GM23338 (cell line): ENCODE measurements around the gene CTU1. TPM values are rescaled to one million over a fixed set of nuclear protein-coding genes. Genes with fewer than 3 reads are reported as not detected.

Experiments used
- ATAC-seq: fragments of 200-7000 bp; cut with Tn5 transposase; 3 replicates; pipeline ENCODE4 v1.9.1; 2020
- DNase-seq: peaks from one replicate; pipeline ENCODE4 v3.0.0-alpha.2; 2015; ENCODE audit warnings: low spot score
- H2AFZ ChIP-seq: fragments of 200-600 bp; sonication (generic); 2 replicates; pipeline ENCODE4 v1.8.0; 2016; ENCODE audit warnings: antibody characterized with exemption, mild to moderate bottlenecking, moderate library complexity
- H3F3A ChIP-seq: fragments of 200-600 bp; sonication (generic); replicated peaks from 2 replicates; pipeline ENCODE4 v1.8.0; 2017; ENCODE audit warnings: antibody characterized with exemption, mixed run types, low read depth
- H3K27ac ChIP-seq: fragments of 200-600 bp; sonication (generic); 2 replicates; pipeline ENCODE4 v1.6.1; 2016; ENCODE audit warnings: low read depth
- H3K27me3 ChIP-seq: fragments of 200-600 bp; sonication (generic); 2 replicates; pipeline ENCODE4 v1.8.0; 2016; ENCODE audit warnings: mild to moderate bottlenecking, mixed run types, moderate library complexity; ENCODE audit not compliant: insufficient read depth
- H3K36me3 ChIP-seq: fragments of 200-600 bp; sonication (generic); 2 replicates; pipeline ENCODE4 v1.8.0; 2016; ENCODE audit warnings: mild to moderate bottlenecking; ENCODE audit not compliant: insufficient read depth
- H3K4me1 ChIP-seq: fragments of 200-600 bp; sonication (generic); 2 replicates; pipeline ENCODE4 v1.8.0; 2016; ENCODE audit warnings: mild to moderate bottlenecking, moderate library complexity; ENCODE audit not compliant: insufficient read depth
- H3K4me2 ChIP-seq: fragments of 200-600 bp; sonication (generic); 2 replicates; pipeline ENCODE4 v1.7.1; 2017; ENCODE audit warnings: mixed run types
- H3K4me3 ChIP-seq: fragments of 200-600 bp; sonication (generic); 2 replicates; pipeline ENCODE4 v1.6.1; 2016; ENCODE audit warnings: mixed run types
- H3K79me2 ChIP-seq: fragments of 200-600 bp; sonication (generic); replicated peaks from 2 replicates; pipeline ENCODE4 v1.8.0; 2017; ENCODE audit warnings: mild to moderate bottlenecking; ENCODE audit not compliant: insufficient read depth
- H3K9me2 ChIP-seq: fragments of 200-600 bp; sonication (generic); 2 replicates; pipeline ENCODE4 v1.8.0; 2017; ENCODE audit not compliant: insufficient read depth
- H4K20me1 ChIP-seq: fragments of 200-600 bp; sonication (generic); replicated peaks from 2 replicates; pipeline ENCODE4 v1.8.0; 2017; ENCODE audit warnings: mild to moderate bottlenecking; ENCODE audit not compliant: insufficient read depth
- H3K27ac Mint-ChIP-seq: 2 replicates; pipeline ENCODE4 v1.8.0; 2020; ENCODE audit warnings: inconsistent platforms, mild to moderate bottlenecking, moderate library complexity, mixed read lengths
- H3K27me3 Mint-ChIP-seq: 3 replicates; pipeline ENCODE4 v1.8.0; 2022; ENCODE audit warnings: low read depth, mild to moderate bottlenecking, moderate library complexity, mixed read lengths, inconsistent platforms; ENCODE audit not compliant: insufficient read depth, poor library complexity
- H3K36me3 Mint-ChIP-seq: 3 replicates; pipeline ENCODE4 v1.8.0; 2021; ENCODE audit warnings: low read depth, mild to moderate bottlenecking, inconsistent platforms, moderate library complexity, mixed read lengths
- H3K4me1 Mint-ChIP-seq: 3 replicates; pipeline ENCODE4 v1.8.0; 2020; ENCODE audit warnings: mild to moderate bottlenecking, inconsistent platforms, mixed read lengths
- H3K4me3 Mint-ChIP-seq: 3 replicates; pipeline ENCODE4 v1.8.0; 2021; ENCODE audit warnings: moderate library complexity, mild to moderate bottlenecking, inconsistent platforms, mixed read lengths
- H3K9me3 Mint-ChIP-seq: 3 replicates; pipeline ENCODE4 v1.8.0; 2020; ENCODE audit warnings: moderate library complexity, mild to moderate bottlenecking, inconsistent platforms, mixed read lengths
- CREB1 ChIP-seq: fragments of 250-450 bp; sonication (Bioruptor Pico); IDR thresholded peaks from 2 replicates; pipeline ENCODE4 v1.5.0; 2020; ENCODE audit warnings: low read depth, mild to moderate bottlenecking, moderate library complexity
- CTCF ChIP-seq, 2 experiments: fragments of 200-600 bp in 1 of 2; sonication (generic) in 1 of 2; conservative IDR thresholded peaks; 2 replicates each; pipeline versions ENCODE4 v1.5.1 to v1.6.1; 2016 to 2017; ENCODE audit warnings: antibody characterized with exemption in 2 of 2, low read depth in 2 of 2, mild to moderate bottlenecking in 2 of 2, moderate library complexity in 1 of 2
- ETS1 ChIP-seq: IDR thresholded peaks from 2 replicates; pipeline ENCODE4 v1.6.1; 2016; ENCODE audit warnings: antibody characterized with exemption
- EZH2 ChIP-seq: fragments of 200-600 bp; sonication (generic); IDR thresholded peaks from one replicate; pipeline ENCODE4 v1.8.0; 2017; ENCODE audit warnings: antibody characterized with exemption, mild to moderate bottlenecking, low read depth; ENCODE audit not compliant: unreplicated experiment
- EZH2phosphoT487 ChIP-seq: fragments of 200-600 bp; sonication (generic); IDR thresholded peaks from one replicate; pipeline ENCODE4 v1.8.1; 2018; ENCODE audit warnings: antibody characterized with exemption; ENCODE audit not compliant: unreplicated experiment
- JUNB ChIP-seq: IDR thresholded peaks from one replicate; pipeline ENCODE4 v1.6.1; 2016; ENCODE audit warnings: antibody characterized with exemption; ENCODE audit not compliant: unreplicated experiment
- NANOG ChIP-seq: IDR thresholded peaks from 2 replicates; pipeline ENCODE4 v1.6.1; 2016; ENCODE audit warnings: antibody characterized with exemption, borderline replicate concordance
- POLR2AphosphoS5 ChIP-seq: IDR thresholded peaks from 2 replicates; pipeline ENCODE4 v1.6.1; 2016; ENCODE audit warnings: antibody characterized with exemption, low read depth
- STAT1 ChIP-seq: IDR thresholded peaks from one replicate; pipeline ENCODE4 v1.6.1; 2016; ENCODE audit warnings: antibody characterized with exemption; ENCODE audit not compliant: unreplicated experiment
- ZNF114 ChIP-seq: fragments of 250-450 bp; sonication (Bioruptor Pico); IDR thresholded peaks from 2 replicates; pipeline ENCODE4 v1.5.0; 2020; ENCODE audit warnings: mild to moderate bottlenecking, moderate library complexity
- ZNF331 ChIP-seq: fragments of 250-450 bp; sonication (Bioruptor Pico); IDR thresholded peaks from 2 replicates; pipeline ENCODE4 v1.5.0; 2020; ENCODE audit warnings: low read depth, mild to moderate bottlenecking, moderate library complexity
- polyA plus RNA-seq: library from polyadenylated mRNA; unstranded; fragments of >200 nt; fragmentation: Nextera tagmentation; extraction: Ambion mirVana; gene quantifications from 2 replicates; pipeline ENCODE4 v1.2.1, GENCODE V29; 2016
- total RNA-seq: library from RNA; depleted of rRNA; stranded (reverse); fragments of >200 nt; shearing (Covaris generic); gene quantifications from 2 replicates; pipeline ENCODE4 v1.2.3, GENCODE V29; 2014
- TF ChIP-seq, protein P1 (sequence below): IDR thresholded peaks from one replicate; pipeline ENCODE4 v1.6.1; 2018; ENCODE audit warnings: antibody characterized with exemption; ENCODE audit not compliant: unreplicated experiment
- TF ChIP-seq, protein P2 (sequence below): fragments of 250-450 bp; sonication (Bioruptor Pico); IDR thresholded peaks from 2 replicates; pipeline ENCODE4 v1.5.0; 2020; ENCODE audit warnings: mild to moderate bottlenecking, moderate library complexity

CTU1 gene
- total and polyA plus RNA-seq, 2 experiments from 2014 or later: 3.7 to 18.8 TPM

DNA sequence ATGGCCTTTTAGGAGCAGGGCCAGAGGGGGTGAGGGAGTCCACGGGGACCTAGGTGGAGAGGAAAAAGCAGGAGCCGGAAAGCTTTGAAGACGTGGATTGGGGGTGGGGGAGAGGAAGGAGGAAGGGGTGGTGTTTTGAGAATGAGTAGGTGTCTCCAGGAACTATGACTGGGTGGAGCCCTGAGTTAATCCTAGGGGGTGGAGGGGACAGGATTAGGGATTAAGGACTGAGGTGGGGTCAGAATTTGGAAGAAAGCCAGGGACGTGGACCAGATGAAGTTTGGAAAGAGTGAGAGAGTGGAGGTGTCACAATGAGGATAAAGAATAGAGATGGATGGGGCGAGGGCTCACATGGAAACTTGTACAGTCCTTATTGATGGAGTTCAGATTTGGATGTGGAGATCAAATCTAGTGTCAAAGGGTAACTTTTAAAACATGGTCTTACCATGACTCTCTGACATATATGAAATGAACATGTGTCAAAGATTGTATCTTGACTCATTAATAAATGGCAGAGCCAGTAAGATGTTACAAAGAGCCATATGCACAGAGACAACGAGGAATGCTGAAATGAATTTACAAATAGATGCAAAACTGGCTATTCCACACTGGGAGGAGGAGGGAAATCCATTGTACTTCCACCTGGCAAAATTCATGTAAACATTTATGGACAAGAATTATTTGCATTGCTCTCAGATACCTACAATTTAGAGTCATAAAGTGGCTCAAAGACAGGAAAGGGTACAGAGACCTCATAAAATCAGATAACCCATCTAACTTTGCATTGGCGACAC lies 41.6 kb downstream of the CTU1 start:
- H3K27ac ChIP-seq: no peak overlapping the region
- no peaks in the 10 kb centered on the region; the same call in 1 of the 2 replicates for H3K36me3 ChIP-seq
- ATAC-seq (no peak), DNase-seq (no peak)
- H4K20me1 ChIP-seq: no peaks in the 10 kb centered on the region
- Mint-ChIP-seq H3K36me3 (no peaks in the 10 kb centered on the region), H3K27me3 (no peaks in the 10 kb centered on the region), H3K4me3 (no peak overlapping the region), H3K4me1 (peaks cover 7% of the 10 kb centered on the region), H3K27ac (no peak overlapping the region), H3K9me3 (no peaks in the 10 kb centered on the region; the same call in 1 of the 3 replicates)
- no peaks in the 10 kb centered on the region for H3F3A ChIP-seq
- H3K4me1 ChIP-seq: peaks cover 11% of the 10 kb centered on the region; the same call in 1 of the 2 replicates
- no peak overlapping the region for H3K4me3 ChIP-seq
- H3K9me2 ChIP-seq: peaks cover 21% of the 10 kb centered on the region
- no peaks in the 10 kb centered on the region for H3K27me3 ChIP-seq
- peak overlapping the region; percentile 92; the same call in 1 of the 2 replicates for H3K4me2 ChIP-seq
- H2AFZ ChIP-seq: no peak overlapping the region; the same call in 1 of the 2 replicates
- H3K79me2 ChIP-seq: no peaks in the 10 kb centered on the region
- no peak for TF ChIP-seq ZNF114 (CRISPR knock-in tag)
- no peak for TF ChIP-seq ZNF331
- no peak for TF ChIP-seq STAT1
- no peak for TF ChIP-seq CTCF (conservative IDR thresholded peaks at IDR 0.05; ENCODE audit: low read depth in 2 of 2)
- no peak for TF ChIP-seq JUNB
- TF ChIP-seq, protein P1, sequence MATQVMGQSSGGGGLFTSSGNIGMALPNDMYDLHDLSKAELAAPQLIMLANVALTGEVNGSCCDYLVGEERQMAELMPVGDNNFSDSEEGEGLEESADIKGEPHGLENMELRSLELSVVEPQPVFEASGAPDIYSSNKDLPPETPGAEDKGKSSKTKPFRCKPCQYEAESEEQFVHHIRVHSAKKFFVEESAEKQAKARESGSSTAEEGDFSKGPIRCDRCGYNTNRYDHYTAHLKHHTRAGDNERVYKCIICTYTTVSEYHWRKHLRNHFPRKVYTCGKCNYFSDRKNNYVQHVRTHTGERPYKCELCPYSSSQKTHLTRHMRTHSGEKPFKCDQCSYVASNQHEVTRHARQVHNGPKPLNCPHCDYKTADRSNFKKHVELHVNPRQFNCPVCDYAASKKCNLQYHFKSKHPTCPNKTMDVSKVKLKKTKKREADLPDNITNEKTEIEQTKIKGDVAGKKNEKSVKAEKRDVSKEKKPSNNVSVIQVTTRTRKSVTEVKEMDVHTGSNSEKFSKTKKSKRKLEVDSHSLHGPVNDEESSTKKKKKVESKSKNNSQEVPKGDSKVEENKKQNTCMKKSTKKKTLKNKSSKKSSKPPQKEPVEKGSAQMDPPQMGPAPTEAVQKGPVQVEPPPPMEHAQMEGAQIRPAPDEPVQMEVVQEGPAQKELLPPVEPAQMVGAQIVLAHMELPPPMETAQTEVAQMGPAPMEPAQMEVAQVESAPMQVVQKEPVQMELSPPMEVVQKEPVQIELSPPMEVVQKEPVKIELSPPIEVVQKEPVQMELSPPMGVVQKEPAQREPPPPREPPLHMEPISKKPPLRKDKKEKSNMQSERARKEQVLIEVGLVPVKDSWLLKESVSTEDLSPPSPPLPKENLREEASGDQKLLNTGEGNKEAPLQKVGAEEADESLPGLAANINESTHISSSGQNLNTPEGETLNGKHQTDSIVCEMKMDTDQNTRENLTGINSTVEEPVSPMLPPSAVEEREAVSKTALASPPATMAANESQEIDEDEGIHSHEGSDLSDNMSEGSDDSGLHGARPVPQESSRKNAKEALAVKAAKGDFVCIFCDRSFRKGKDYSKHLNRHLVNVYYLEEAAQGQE: no peak
- no peak for TF ChIP-seq CREB1
- TF ChIP-seq POLR2AphosphoS5: no peak
- no peak for TF ChIP-seq EZH2phosphoT487
- no peak for TF ChIP-seq ETS1
- no peak for TF ChIP-seq NANOG
- no peak for TF ChIP-seq EZH2
- TF ChIP-seq, protein P2, sequence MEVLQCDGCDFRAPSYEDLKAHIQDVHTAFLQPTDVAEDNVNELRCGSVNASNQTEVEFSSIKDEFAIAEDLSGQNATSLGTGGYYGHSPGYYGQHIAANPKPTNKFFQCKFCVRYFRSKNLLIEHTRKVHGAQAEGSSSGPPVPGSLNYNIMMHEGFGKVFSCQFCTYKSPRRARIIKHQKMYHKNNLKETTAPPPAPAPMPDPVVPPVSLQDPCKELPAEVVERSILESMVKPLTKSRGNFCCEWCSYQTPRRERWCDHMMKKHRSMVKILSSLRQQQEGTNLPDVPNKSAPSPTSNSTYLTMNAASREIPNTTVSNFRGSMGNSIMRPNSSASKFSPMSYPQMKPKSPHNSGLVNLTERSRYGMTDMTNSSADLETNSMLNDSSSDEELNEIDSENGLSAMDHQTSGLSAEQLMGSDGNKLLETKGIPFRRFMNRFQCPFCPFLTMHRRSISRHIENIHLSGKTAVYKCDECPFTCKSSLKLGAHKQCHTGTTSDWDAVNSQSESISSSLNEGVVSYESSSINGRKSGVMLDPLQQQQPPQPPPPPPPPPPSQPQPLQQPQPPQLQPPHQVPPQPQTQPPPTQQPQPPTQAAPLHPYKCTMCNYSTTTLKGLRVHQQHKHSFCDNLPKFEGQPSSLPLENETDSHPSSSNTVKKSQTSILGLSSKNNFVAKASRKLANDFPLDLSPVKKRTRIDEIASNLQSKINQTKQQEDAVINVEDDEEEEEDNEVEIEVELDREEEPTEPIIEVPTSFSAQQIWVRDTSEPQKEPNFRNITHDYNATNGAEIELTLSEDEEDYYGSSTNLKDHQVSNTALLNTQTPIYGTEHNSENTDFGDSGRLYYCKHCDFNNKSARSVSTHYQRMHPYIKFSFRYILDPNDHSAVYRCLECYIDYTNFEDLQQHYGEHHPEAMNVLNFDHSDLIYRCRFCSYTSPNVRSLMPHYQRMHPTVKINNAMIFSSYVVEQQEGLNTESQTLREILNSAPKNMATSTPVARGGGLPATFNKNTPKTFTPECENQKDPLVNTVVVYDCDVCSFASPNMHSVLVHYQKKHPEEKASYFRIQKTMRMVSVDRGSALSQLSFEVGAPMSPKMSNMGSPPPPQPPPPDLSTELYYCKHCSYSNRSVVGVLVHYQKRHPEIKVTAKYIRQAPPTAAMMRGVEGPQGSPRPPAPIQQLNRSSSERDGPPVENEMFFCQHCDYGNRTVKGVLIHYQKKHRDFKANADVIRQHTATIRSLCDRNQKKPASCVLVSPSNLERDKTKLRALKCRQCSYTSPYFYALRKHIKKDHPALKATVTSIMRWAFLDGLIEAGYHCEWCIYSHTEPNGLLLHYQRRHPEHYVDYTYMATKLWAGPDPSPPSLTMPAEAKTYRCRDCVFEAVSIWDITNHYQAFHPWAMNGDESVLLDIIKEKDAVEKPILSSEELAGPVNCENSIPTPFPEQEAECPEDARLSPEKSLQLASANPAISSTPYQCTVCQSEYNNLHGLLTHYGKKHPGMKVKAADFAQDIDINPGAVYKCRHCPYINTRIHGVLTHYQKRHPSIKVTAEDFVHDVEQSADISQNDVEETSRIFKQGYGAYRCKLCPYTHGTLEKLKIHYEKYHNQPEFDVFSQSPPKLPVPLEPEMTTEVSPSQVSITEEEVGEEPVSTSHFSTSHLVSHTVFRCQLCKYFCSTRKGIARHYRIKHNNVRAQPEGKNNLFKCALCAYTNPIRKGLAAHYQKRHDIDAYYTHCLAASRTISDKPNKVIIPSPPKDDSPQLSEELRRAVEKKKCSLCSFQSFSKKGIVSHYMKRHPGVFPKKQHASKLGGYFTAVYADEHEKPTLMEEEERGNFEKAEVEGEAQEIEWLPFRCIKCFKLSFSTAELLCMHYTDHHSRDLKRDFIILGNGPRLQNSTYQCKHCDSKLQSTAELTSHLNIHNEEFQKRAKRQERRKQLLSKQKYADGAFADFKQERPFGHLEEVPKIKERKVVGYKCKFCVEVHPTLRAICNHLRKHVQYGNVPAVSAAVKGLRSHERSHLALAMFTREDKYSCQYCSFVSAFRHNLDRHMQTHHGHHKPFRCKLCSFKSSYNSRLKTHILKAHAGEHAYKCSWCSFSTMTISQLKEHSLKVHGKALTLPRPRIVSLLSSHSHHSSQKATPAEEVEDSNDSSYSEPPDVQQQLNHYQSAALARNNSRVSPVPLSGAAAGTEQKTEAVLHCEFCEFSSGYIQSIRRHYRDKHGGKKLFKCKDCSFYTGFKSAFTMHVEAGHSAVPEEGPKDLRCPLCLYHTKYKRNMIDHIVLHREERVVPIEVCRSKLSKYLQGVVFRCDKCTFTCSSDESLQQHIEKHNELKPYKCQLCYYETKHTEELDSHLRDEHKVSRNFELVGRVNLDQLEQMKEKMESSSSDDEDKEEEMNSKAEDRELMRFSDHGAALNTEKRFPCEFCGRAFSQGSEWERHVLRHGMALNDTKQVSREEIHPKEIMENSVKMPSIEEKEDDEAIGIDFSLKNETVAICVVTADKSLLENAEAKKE: no peak
